K562 treated with DMSO at 1 percent for 24 hours (cell line): ENCODE measurements around the gene G6PD. TPM values are rescaled to one million over a fixed set of nuclear protein-coding genes. Genes with fewer than 3 reads are reported as not detected.

Experiments
- total RNA-seq: library from RNA; unstranded; fragments of 300-600 nt; gene quantifications from 2 replicates; pipeline ENCODE4 v1.2.3, GENCODE V29; 2022; ENCODE audit warnings: low read depth; ENCODE audit not compliant: insufficient read depth

The G6PD gene
- total RNA-seq = 279 and 293 TPM in 2 replicates

DNA sequence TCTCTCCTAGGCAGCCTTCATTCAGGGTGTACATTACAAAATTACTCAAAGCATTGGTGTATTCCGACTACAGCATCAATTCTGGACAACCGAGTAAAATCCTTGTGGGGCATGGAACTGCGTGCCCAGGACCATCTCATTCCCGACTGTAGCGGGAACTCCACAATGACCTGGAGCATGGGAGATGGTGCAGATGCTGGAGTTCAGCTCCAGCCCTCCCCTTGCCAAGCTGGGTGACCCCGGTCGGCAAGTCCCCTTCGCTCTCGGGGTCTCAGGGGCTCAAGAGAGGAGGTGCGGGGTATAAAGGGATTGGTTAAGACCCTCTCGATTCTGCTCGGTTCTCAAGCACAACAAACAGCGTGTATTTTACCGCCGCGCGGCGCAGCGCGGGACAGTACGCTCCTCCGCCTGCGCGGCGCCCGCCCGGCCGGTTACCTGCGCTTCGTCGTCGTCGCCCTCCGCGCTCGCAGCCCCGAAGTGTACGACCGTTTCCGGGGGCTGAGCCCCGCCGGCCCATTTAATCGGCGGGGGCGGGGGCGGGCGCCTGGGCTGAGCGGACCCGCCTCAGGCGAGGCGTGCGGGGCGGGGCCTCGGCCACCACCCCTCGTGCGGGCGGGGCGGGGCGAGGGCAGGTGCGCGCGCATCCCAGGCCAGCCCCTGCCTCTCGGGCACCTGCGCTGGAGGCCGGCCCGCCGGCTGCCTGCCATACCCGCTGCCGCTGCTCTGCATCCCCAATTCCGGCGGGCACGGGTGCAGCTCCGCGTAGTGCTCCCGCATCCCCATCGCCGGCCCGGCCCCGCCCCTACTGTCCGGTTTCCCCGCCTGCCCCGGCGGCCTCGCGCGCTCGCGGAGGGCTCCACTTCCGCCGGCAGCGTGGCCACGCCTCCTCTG is at the start of gene G6PD:
TSS of gene G6PD (minus strand) at position 493 of the 891 bp plus-strand sequence. CDS start 691 bp downstream, outside the sequence.

DNA sequence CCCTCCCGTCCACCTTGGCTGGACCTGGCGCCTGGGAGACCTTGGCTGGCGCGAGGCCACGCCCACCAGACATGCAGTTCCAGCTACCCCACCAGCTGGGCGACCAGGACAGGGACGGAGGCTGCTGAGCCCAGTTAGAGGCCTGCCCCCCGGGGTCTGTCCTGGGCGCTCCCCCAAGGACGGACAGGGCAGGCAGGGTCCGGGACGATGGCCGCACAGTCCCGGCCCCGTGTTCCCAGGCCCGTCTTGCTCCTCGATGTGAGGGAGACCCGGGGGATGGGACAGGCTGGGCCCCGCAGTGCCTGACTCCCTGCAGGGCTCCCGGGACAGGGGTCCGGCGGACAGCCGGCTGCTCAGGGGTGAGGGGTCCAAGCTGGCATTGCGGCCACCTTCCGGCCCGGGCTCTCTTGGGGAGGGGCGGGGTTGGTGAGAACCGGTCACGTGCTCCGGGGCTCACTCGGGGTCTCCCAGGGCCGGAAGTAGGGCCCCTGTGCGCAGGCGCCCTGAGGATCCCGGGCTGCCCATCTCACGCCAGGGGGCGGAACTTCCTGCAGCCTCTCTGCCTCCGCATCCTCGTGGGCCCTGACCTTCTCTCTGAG is 38.0 kb upstream of the G6PD start, which contains the start of gene CTAG1A:
TSS of gene CTAG1A (plus strand) at position 549 of the 599 bp plus-strand sequence. CDS start 74 bp downstream, outside the sequence.

DNA sequence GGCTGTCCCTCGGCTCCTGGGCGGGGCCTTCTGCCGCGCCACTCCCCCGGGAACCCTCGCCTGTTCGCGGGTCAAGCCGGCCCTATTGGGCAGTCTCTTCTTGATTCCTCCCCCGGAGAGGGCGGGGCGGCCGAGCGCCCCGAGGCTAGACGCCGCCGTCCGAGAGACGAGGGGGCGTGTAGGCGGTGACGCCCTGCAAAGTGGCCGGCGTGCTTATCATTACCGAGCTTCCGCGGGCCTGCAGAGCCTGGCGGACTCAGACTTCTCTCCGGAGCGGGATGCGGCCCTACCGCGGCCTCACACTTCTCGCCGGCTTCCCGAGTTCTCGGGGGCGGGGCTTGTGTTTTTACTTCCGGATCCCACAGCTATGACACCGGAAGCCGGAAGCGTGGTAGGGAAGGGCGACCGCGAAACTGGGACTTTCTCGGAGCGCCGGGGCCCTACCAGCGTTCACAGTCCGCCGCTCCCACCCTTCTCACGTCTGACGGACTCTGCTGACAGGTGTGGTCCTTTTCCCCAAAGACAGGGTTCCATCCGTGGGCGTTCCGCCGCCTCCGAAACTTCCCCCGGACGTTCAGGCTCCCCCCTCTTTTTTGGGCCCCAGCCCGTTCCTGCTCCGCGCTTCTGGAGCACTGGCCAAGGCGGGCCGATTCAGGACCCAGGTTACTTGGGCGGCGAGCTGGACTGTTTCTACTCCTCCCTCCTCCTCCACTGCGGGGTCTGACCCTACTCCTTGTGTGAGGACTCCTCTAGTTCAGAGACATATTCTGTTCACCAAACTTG is 790 bp upstream of the G6PD start, which contains the start of gene IKBKG:
TSS of gene IKBKG (plus strand) at position 376 of the 783 bp plus-strand sequence. CDS start 4,383 bp downstream, outside the sequence.

DNA sequence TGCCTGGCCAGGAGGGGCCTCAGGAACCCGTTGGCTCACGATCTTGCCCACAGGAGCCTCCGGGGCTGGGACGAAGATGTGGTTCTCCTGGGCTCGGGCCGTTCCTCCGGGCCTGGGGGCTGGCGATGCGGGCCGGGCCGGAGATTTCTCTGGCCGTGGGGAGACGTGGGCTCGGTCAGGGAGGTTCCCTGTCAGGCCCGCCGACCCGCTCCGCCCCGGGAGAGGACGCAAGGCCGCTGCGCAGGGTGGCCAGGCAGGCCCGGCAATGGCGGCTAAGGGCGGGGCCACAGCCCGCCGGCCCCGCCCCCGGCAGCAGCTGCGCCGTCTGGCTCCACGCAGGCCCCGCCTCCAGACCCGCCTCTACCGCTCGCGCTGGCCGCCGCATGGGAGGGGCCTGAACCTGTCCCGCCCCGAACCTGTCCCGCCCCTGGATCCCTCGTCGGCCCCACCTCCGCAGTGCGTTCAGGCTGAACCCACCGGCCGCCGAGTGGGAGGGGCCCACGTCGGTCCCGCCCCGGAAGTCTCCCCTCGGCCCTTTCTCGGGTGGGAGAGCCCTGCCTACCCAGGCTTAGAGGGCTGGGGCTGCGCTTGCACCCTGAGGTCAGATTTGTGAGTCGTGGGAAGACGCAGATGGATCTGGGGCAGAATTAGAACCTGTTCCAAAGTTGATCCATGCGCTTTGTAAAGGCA is 30.5 kb downstream of the G6PD start, which contains the start of gene FAM3A:
TSS of gene FAM3A (minus strand) at position 267 of the 690 bp plus-strand sequence. CDS start 460 bp downstream, outside the sequence.

DNA sequence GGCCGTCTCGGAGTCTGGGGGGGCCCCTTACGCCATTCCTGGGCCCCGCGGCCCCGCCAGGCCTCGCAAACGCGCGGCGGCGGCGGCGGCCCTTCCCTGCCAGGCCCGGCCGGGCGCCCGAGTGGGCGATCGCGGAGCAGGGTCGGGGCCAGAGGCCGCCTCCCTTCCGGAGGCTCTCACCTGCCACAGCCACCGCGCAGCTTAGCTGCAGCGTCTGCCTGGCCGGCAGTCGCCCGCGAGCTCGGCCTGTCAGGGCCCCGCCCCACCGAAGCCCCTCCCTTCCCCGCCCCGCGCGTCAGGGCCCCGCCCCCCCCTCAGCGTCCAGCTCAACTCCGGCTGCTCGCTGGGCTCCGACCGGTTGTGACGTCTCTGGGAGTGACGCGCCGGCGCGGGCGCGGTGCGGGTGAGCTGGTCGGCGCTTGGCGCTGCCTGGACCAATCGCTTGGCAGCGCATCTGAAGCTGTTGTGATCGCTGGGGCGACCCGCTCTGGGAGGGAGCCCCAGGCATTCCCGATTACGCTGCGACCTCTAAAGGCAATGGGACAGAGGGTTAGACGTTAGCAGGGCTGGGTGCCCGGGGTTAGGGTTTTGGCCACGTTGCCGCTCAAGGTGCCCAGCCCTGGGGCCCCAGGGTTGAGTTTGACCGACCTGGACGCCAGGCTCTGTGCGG is 56.1 kb downstream of the G6PD start, which contains the start of gene SLC10A3:
TSS of gene SLC10A3 (minus strand) at position 216 of the 670 bp plus-strand sequence. CDS start 1,689 bp downstream, outside the sequence.

DNA sequence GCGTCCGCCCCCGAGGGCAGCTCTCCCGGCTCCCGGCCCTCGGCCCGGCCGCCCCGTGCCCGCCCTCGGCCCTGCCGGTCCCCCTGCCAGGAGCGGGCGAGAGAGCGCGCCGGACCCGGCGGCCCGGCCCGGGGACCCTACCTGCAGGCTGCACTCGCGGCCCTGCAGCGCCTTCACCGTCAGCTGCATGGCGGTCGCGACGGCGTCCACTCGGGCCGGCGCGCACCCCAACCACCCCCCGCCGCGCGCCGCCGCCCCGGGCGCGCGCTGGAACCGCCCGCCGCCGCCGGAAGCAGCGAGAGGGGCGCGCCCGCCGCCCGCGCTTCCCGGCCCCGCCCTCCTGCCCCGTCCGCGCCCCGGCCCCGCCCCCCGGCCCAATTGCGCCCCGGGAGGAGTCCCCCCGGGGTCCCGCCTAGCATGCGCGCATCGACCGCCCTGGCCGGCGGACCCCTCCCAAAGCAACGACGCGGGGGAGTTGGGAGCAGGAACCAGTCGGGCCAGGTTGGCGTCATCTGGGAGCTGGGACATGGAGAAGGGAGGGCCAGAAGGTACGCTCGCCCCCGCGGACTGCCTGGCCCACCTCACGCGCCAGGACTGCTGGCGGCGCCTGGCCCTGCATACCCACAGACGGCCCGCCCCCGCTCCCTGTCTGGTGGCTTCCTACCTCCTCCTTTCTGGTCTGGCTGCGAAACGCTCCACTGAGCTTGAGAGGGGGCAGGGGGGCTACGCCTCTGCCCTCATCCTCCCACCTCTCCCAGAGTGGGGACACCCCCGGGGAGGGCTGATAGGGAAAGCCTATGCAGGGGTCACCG is 60.0 kb downstream of the G6PD start, which contains the start of gene UBL4A:
TSS of gene UBL4A (minus strand) at position 220 of the 812 bp plus-strand sequence. CDS start at position 189, 31 bp downstream.

Other genes with a start within 250 kb of the G6PD start
- 439 and 455 TPM in 2 replicates for gene FLNA, start 172.2 kb downstream of the G6PD start, total RNA-seq
- gene EMD, start 167.6 kb downstream of the G6PD start, total RNA-seq = 91.3 and 103 TPM in 2 replicates
- 11,901 and 12,258 TPM in 2 replicates for gene RPL10, start 148.5 kb downstream of the G6PD start, total RNA-seq
- gene DNASE1L1, start 137.6 kb downstream of the G6PD start, total RNA-seq = 33.9 and 36.1 TPM in 2 replicates
- 50.3 and 60.2 TPM in 2 replicates for gene TAFAZZIN, start 135.3 kb downstream of the G6PD start, total RNA-seq
- gene ATP6AP1, start 118.2 kb downstream of the G6PD start, total RNA-seq = 233 TPM in 2 replicates
- gene GDI1, start 109.7 kb downstream of the G6PD start, total RNA-seq = 124 and 126 TPM in 2 replicates
- 212 and 228 TPM in 2 replicates for gene FAM50A, start 102.7 kb downstream of the G6PD start, total RNA-seq
- gene PLXNA3, start 88.6 kb downstream of the G6PD start, total RNA-seq = 9.9 and 11.4 TPM in 2 replicates
- gene LAGE3, start 67.6 kb downstream of the G6PD start, total RNA-seq = 276 and 296 TPM in 2 replicates
- 85.5 and 100 TPM in 2 replicates for gene UBL4A, start 60.2 kb downstream of the G6PD start, total RNA-seq
- gene SLC10A3, start 56.2 kb downstream of the G6PD start, total RNA-seq = 53.6 and 59.5 TPM in 2 replicates
- gene FAM3A, start 30.6 kb downstream of the G6PD start, total RNA-seq = 134 and 149 TPM in 2 replicates
- gene IKBKG, start 774 bp upstream of the G6PD start, total RNA-seq = 61.0 and 63.2 TPM in 2 replicates
- gene CTAG1A, start 38.3 kb upstream of the G6PD start, total RNA-seq = not detected in 2 replicates
- not detected in 2 replicates for gene CTAG1B, start 72.4 kb upstream of the G6PD start, total RNA-seq
- gene CTAG2, start 106.7 kb upstream of the G6PD start, total RNA-seq = 37.7 and 42.0 TPM in 2 replicates
- 9.6 and 10.8 TPM in 2 replicates for gene GAB3, start 204.2 kb upstream of the G6PD start, total RNA-seq
- gene DKC1, start 216.0 kb upstream of the G6PD start, total RNA-seq = 75.8 and 79.0 TPM in 2 replicates